Astrocyte of the cerebellum (primary cell): ENCODE data around the gene CAPN9.

ENCODE experiments used
- DNase-seq: peaks from one replicate; pipeline ENCODE4 v3.0.0-alpha.2; 2011; ENCODE audit warnings: low read depth
- H3K4me3 ChIP-seq: 2 replicates; pipeline ENCODE4 v1.5.1; 2011; ENCODE audit warnings: mild to moderate bottlenecking, low read depth, low read length, moderate library complexity
- CTCF ChIP-seq: IDR thresholded peaks from 2 replicates; pipeline ENCODE4 v1.5.1; 2012; ENCODE audit warnings: low read length, low read depth, moderate library complexity, mild to moderate bottlenecking; ENCODE audit errors: missing control alignments
- in situ Hi-C: cut with HindIII; loops from 2 replicates; pipeline ENCODE4 v1.10.0; 2017; ENCODE audit warnings: low sequenced_read_pairs

Gene CAPN9

GRCh38 chr1:230781594-230781993 lies 34.4 kb downstream of the CAPN9 start:
- H3K4me3 ChIP-seq, result no peak overlapping the region
- in situ Hi-C loops, result loop anchor here (25.0 kb wide), 1 partner anchor 431 kb away; no protein-coding TSS in a partner anchor
- no peak for DNase-seq
- TF ChIP-seq CTCF, result no peak

GRCh38 chr1:230784163-230784562 lies 37.0 kb downstream of the CAPN9 start:
- in situ Hi-C loops, result loop anchor here (25.0 kb wide), 1 partner anchor 428 kb away; no protein-coding TSS in a partner anchor
- no peak overlapping the region for H3K4me3 ChIP-seq
- no peak for TF ChIP-seq CTCF
- DNase-seq, result no peak

GRCh38 chr1:230785636-230786384 lies 38.6 kb downstream of the CAPN9 start:
- H3K4me3 ChIP-seq, result no peak overlapping the region
- DNase-seq, result no peak
- TF ChIP-seq CTCF, result no peak
- in situ Hi-C loops, result loop anchor here (25.0 kb wide), 1 partner anchor 426 kb away; no protein-coding TSS in a partner anchor

- TF ChIP-seq CTCF, result no peak
- no peak for DNase-seq
- in situ Hi-C loops, result loop anchor here (25.0 kb wide), 1 partner anchor 426 kb away; no protein-coding TSS in a partner anchor
- H3K4me3 ChIP-seq, result no peak overlapping the region
Observed at GRCh38 chr1:230786385-230786753, 39.2 kb downstream of the CAPN9 start.

- no peak for TF ChIP-seq CTCF
- H3K4me3 ChIP-seq, result no peak overlapping the region
- no peak for DNase-seq
- in situ Hi-C loops, result loop anchor here (25.0 kb wide), 1 partner anchor 425 kb away; no protein-coding TSS in a partner anchor
Observed at GRCh38 chr1:230787471-230787870, 40.3 kb downstream of the CAPN9 start.

- DNase-seq, result no peak
- no peak overlapping the region for H3K4me3 ChIP-seq
- no peak for TF ChIP-seq CTCF
- in situ Hi-C loops, result loop anchor here (25.0 kb wide), 1 partner anchor 424 kb away; no protein-coding TSS in a partner anchor
Observed at GRCh38 chr1:230788561-230789275, 41.5 kb downstream of the CAPN9 start.
